Activated CD4-positive, CD25-positive, alpha-beta regulatory T cell treated with anti-CD3 and anti-CD28 coated beads, Interleukin-2, amount 50 U/mL, for 24 hours (primary cell): ENCODE results near the gene L1CAM.

Experiments used
- ATAC-seq, 2 donors: fragments of 150-1000 bp; cut with Tn5 transposase; one replicate each; pipeline ENCODE4 v1.10.0; 2021; ENCODE audit warnings: mild to moderate bottlenecking in 1 of 2, moderate library complexity in 1 of 2

Gene L1CAM

GRCh38 chrX:153922932-153923857, 37.2 kb upstream of the L1CAM start:
- ATAC-seq: no peak

GRCh38 chrX:153921511-153922446, 35.8 kb upstream of the L1CAM start:
- no peak for ATAC-seq

- ATAC-seq: no peak
Observed at GRCh38 chrX:153921070-153921469, 35.1 kb upstream of the L1CAM start.

- no peak for ATAC-seq
Observed at GRCh38 chrX:153920546-153920945, 34.6 kb upstream of the L1CAM start.

DNA sequence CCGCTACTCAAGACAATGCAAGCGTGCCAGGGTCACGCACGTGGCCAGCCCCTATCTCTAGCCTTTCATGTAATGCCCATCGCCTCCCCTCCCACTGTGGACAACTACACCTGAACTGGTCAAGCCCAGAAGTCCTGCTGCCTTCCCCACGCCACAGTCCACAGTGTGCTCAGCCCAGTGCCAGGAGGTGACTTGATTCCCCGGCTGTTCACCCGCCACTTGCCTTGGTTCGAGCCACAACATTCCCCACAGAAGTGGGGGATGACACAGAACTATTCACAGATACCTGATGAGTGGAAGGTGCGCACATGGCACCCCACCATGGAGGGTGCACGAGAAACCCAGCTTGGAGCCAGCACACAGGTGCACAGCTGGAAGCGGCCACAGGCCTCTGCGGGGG, 33.3 kb upstream of the L1CAM start:
- ATAC-seq: no peak

DNA sequence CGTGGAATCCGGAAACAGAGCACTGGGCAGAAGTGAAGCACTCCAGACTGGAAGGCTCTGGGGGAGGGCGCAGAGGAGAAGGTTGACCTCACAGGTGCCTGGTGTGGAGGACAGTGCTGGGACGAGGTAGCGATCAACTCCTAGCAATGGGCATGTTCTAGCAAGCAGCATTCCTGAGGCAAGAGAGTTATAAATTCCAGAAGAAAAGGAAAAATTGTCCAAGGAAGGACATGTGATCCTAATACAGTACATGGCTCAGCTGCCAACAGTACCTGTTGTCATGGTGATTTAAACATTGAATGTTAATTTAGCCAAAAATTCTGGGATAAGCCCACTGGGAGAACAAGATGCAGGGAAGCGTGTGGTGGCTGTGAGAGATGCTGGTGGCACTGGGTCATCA, 31.9 kb upstream of the L1CAM start:
- ATAC-seq: no peak

GRCh38 chrX:153913701-153914100, 27.7 kb upstream of the L1CAM start:
- ATAC-seq: no peak

GRCh38 chrX:153913211-153913610, 27.2 kb upstream of the L1CAM start:
- no peak for ATAC-seq

DNA sequence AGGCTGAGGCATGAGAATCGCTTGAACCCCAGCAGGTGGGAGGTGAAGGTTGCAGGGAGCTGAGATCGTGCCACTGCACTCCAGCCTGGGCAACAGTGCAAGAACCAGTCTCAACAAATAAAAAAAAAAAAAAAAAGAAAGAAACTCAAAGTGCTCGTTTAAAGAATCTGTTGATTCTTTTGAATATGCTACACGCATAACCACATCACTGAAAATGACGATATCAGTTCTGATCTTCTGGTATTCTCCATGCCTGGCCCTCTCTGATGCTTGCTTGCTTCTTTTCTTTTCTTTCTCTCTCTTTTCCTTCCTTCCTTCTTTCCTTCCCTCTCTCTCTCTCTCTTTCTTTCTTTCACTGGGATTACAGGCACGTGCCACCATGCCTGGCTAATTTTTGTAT, 25.8 kb upstream of the L1CAM start:
- no peak for ATAC-seq

DNA sequence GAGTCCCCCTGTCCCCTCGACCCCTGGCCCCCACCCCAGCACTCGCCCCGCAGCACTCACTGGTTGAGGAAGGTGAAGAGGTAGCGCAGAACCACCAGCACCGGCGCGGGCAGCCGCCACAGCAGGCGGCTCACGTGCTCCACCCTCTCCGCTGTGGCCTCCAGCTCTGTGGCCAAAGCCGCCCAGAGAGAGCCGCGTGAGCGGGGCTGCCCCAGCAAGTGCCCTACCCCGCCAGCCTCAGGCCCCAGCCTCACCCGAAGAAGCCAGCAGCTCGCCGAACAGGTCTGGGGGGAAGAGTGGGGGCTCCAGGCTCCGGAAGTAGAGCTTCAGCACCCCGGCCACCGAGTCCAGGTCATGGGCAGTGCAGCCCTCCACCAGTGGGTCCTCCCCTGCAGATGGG, 24.5 kb upstream of the L1CAM start:
- no peak for ATAC-seq

- ATAC-seq: no peak
Observed at GRCh38 chrX:153909980-153910360, 24.0 kb upstream of the L1CAM start.

DNA sequence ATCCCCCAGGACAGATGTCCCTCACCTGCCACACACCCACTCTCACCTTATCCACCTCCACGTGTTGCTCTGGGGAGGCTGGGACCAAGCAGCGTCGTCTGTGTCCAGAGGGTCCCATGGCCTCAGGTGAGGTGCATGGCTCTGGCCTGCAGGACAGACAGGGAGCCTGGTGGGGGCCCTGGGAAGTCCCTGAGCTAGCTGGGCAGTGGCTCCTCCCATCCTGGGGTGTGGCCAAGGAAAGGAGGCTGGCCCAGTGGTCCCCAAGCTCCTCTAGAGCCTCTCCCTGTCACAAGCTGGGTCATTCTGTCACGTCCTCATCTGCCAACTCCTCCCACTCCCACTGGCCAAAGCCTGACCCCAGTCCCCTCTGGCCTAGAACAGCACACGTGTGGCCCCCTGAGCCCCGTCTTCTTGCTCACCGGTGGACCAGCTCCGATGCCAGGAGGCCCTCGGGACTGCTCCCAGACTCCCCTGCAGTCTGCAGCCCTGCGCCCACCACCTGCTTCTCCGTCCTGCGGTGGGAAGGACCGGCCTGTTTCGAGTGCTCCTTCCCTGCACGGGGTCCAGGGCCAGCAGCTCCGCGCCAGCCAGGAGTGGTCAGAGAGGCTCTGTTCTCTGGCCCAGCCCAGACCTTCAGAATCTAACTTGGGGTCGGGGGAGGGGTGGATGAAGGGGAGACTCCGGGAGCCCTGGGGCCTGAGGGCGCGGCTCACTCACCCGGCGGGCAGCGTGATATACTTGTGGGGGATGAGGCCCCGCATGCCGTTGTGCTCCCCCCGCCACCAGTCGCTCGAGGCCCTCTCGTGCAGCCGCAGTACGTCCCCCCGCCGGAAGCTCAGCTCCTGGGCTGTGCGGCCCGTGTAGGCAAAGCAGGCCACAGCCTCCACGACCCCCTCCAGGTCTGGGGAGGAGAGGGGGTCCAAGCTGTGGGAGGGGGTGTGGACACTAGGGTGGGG, 23.3 kb upstream of the L1CAM start:
- ATAC-seq: no peak

GRCh38 chrX:153908219-153908860, 22.4 kb upstream of the L1CAM start:
- ATAC-seq: no peak

GRCh38 chrX:153907456-153907855, 21.5 kb upstream of the L1CAM start:
- ATAC-seq: no peak

- ATAC-seq: no peak
Observed at GRCh38 chrX:153906126-153906917, 20.3 kb upstream of the L1CAM start.

GRCh38 chrX:153905481-153906095, 19.6 kb upstream of the L1CAM start:
- ATAC-seq: no peak

DNA sequence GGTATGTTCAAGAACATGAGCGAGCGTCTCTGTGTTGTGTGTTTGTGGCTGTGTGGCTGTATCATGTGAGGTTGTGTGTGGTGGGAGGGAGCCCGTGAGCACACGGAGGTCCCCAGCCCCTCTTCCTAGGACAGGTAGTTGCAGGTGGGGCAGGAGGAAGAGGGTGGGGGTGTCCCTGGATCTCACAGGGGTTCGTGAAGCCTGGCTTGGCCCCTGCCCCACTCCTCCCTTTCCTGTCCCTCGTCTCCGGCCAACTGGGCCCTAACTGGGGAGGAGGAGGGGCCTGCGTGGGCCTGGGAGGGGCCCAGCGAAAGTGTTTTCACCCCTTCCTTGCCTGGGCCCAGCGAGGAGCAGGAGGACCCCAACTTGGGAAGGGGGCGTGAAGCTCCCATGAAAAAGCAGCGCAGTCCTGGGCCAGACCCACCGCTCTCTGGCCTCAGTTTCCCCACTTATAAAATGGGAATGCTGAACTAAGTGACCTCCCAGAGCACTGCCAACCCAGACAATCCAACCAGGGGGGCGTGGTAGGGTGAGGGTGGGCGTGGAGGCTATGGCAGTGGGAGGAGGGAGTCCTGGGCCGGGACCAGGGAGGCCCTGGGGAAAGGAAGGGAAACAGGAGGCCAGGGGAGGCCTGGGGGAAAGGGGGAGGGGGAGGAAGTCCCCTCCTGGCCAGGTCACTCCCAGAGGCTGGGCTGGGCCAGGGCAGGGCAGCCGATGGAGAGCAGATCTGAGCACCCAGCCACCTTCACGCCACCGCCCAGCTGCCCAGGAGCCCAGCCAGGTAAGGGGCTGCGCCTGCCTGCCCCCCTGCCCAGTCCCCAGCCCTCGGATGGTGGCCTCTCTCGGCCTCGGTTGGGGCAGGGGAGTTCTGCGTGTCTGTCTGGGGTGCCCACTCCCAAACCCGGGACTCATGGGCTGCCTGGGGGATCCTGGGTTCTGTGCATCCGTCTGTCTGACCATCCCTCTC, 18.3 kb upstream of the L1CAM start, which contains the start of gene AVPR2:
AVPR2 (plus strand) TSS at position 683 of the 967 bp plus-strand sequence. CDS start 473 bp downstream, outside the sequence.
- peak; percentile 7 to 15 for ATAC-seq

- peak in 1 of 2 donors; percentile 2 for ATAC-seq
Observed at GRCh38 chrX:153903238-153903980, 17.4 kb upstream of the L1CAM start.
